B cell (primary cell): ENCODE measurements around the gene PLEKHG4. TPM values are rescaled to one million over a fixed set of nuclear protein-coding genes. Genes with fewer than 3 reads are reported as not detected.

Source experiments
- ATAC-seq: fragments of 200-7000 bp; cut with Tn5 transposase; one replicate; pipeline ENCODE4 v1.10.0; 2021; ENCODE audit warnings: low read depth, mild to moderate bottlenecking, moderate number of reproducible peaks, moderate library complexity
- CTCF ChIA-PET: fragments of 350-600 bp; sonication (Branson Sonifier 250); formaldehyde crosslinking; loops from one replicate; lab custom pipeline; 2021; ENCODE audit warnings: antibody characterized with exemption, inconsistent platforms; lab: Charles Lee
- POLR2A ChIA-PET: fragments of 350-600 bp; sonication (Branson Sonifier 250); formaldehyde crosslinking; loops from one replicate; lab custom pipeline; 2021; ENCODE audit warnings: antibody characterized with exemption; lab: Charles Lee
- DNase-seq: peaks from one replicate; pipeline ENCODE4 v3.0.0; 2013
- H2AFZ ChIP-seq: 2 replicates; pipeline ENCODE4 v1.6.1; 2012; ENCODE audit warnings: mild to moderate bottlenecking, low read depth, low read length; ENCODE audit not compliant: insufficient read depth, poor library complexity, severe bottlenecking
- H3K27ac ChIP-seq, 2 donors: 1 replicate in 1 of 2; 2 replicates in 1 of 2; pipeline ENCODE4 v1.5.1; 2012 to 2013; ENCODE audit warnings: low read length in 2 of 2, mild to moderate bottlenecking in 2 of 2, moderate library complexity in 1 of 2
- H3K27me3 ChIP-seq, 4 experiments: fragments of 200-600 bp in 1 of 4; sonication (generic) in 1 of 4; replicated peaks in 1 of 4; 1 replicate in 2 of 4; 2 replicates in 2 of 4; pipeline versions ENCODE4 v1.6.1 to v1.7.0; 2013 to 2016; ENCODE audit warnings: low read length in 3 of 4, mild to moderate bottlenecking in 2 of 4, mixed read lengths in 1 of 4, moderate library complexity in 1 of 4; ENCODE audit not compliant: insufficient read depth in 4 of 4, control insufficient read depth in 3 of 4; ENCODE audit errors: control extremely low read depth in 1 of 4
- H3K36me3 ChIP-seq, 2 experiments: replicated peaks in 1 of 2; 1 replicate in 1 of 2; 2 replicates in 1 of 2; pipeline versions ENCODE4 v1.6.1 to v1.7.1; 2013; ENCODE audit warnings: low read length in 1 of 2; ENCODE audit not compliant: insufficient read depth in 2 of 2, control insufficient read depth in 1 of 2; ENCODE audit errors: control extremely low read depth in 1 of 2, extremely low read depth in 1 of 2
- H3K4me1 ChIP-seq, 2 donors: fragments of 200-600 bp in 1 of 2; sonication (generic) in 1 of 2; 1 replicate in 1 of 2; 2 replicates in 1 of 2; pipeline versions ENCODE4 v1.5.1 to v1.6.1; 2013 to 2017; ENCODE audit warnings: low read length in 2 of 2; ENCODE audit not compliant: control insufficient read depth in 2 of 2, insufficient read depth in 2 of 2
- H3K4me2 ChIP-seq: replicated peaks from 2 replicates; pipeline ENCODE3; 2012; ENCODE audit warnings: mild to moderate bottlenecking, low read depth, low read length; ENCODE audit not compliant: poor library complexity, severe bottlenecking
- H3K4me3 ChIP-seq, 5 experiments: fragments of 200-600 bp in 1 of 5; sonication (generic) in 1 of 5; 1 replicate in 3 of 5; 2 replicates in 2 of 5; pipeline versions ENCODE4 v1.5.1 to v1.7.0; 2011 to 2016; ENCODE audit warnings: low read length in 4 of 5, mild to moderate bottlenecking in 4 of 5, low read depth in 2 of 5, control low read depth in 1 of 5, moderate library complexity in 1 of 5; ENCODE audit not compliant: insufficient read depth in 1 of 5; ENCODE audit errors: control extremely low read depth in 1 of 5, extremely low read depth in 1 of 5
- H3K79me2 ChIP-seq: fragments of 200-600 bp; sonication (generic); one replicate; pipeline ENCODE4 v1.6.0; 2016; ENCODE audit warnings: low read length; ENCODE audit not compliant: control insufficient read depth, insufficient read depth
- H3K9ac ChIP-seq: fragments of 200-600 bp; sonication (generic); 2 replicates; pipeline ENCODE4 v1.6.1; 2017; ENCODE audit warnings: mild to moderate bottlenecking, low read length, moderate library complexity
- H3K9me3 ChIP-seq, 3 donors: one replicate each; pipeline versions ENCODE4 v1.6.1 to v1.7.1; 2013; ENCODE audit warnings: low read length in 2 of 3; ENCODE audit not compliant: control insufficient read depth in 2 of 3, insufficient read depth in 1 of 3; ENCODE audit errors: control extremely low read depth in 1 of 3
- H4K20me1 ChIP-seq: 2 replicates; pipeline ENCODE4 v1.6.0; 2012; ENCODE audit warnings: mild to moderate bottlenecking, low read length; ENCODE audit not compliant: insufficient read depth, control insufficient read depth, poor library complexity, severe bottlenecking
- H3K27ac Mint-ChIP-seq: one replicate; pipeline ENCODE4 v1.8.0; 2021; ENCODE audit warnings: mixed read lengths
- H3K27me3 Mint-ChIP-seq: one replicate; pipeline ENCODE4 v1.8.0; 2021; ENCODE audit warnings: mixed read lengths
- H3K4me1 Mint-ChIP-seq: one replicate; pipeline ENCODE4 v1.8.0; 2021; ENCODE audit warnings: mixed read lengths
- H3K4me3 Mint-ChIP-seq: one replicate; pipeline ENCODE4 v1.8.0; 2021; ENCODE audit warnings: mixed read lengths
- H3K9me3 Mint-ChIP-seq: one replicate; pipeline ENCODE4 v1.8.0; 2022; ENCODE audit warnings: mixed read lengths; ENCODE audit not compliant: insufficient read depth
- CTCF ChIP-seq: fragments of 200-600 bp; IDR thresholded peaks from one replicate; pipeline ENCODE4 v1.8.0; 2022; ENCODE audit warnings: antibody characterized with exemption, mild to moderate bottlenecking
- EZH2 ChIP-seq: IDR thresholded peaks from 2 replicates; pipeline ENCODE4 v1.6.1; 2012; ENCODE audit warnings: borderline replicate concordance, low read depth, mild to moderate bottlenecking, moderate library complexity, low read length; ENCODE audit not compliant: insufficient read depth, poor library complexity, severe bottlenecking
- WGBS: methylation state at CpG from one replicate; pipeline ENCODE4 v1.1.5; 2013; ENCODE audit warnings: missing lambda C conversion rate; ENCODE audit not compliant: insufficient coverage; 5-methylcytosine and 5-hydroxymethylcytosine counted together
- intact Hi-C: fragments of 100-400 bp; cut with micrococcal nuclease; formaldehyde crosslinking; loops from one replicate; pipeline ENCODE4 v1.10.0; 2022
- polyA plus RNA-seq: library from polyadenylated mRNA; depleted of rRNA; stranded (reverse); fragments of >200 nt; gene quantifications from 2 replicates; pipeline ENCODE4 v1.2.3, GENCODE V29; 2012
- total RNA-seq, 2 donors: library from RNA; stranded (reverse); fragments of 120-200 nt in 1 of 2; gene quantifications; 1 replicate in 1 of 2; 2 replicates in 1 of 2; pipeline versions ENCODE4 v1.2.3 to v1.2.4, GENCODE V29; 2013 to 2022

The PLEKHG4 gene
- total and polyA plus RNA-seq, 2 donors (not counting 1 experiment from before 2014, with no cell fraction given): 6.0 to 7.1 TPM

GRCh38 chr16:67241008-67241900, 38.1 kb upstream of the PLEKHG4 start:
- TF ChIP-seq CTCF: no peak
- Histone ChIP-seq H3K27ac (no peak overlapping the region), H3K27me3 (no peaks in the 10 kb centered on the region), H3K4me1 (peaks cover 26 to 29% of the 10 kb centered on the region in 2 donors), H2AFZ (no peak overlapping the region), H3K9ac (no peak overlapping the region), H3K9me3 (no peaks in the 10 kb centered on the region), H4K20me1 (peaks cover 4% of the 10 kb centered on the region), H3K4me2 (no peak overlapping the region), H3K36me3 (peaks cover 0 to 27% of the 10 kb centered on the region in 2 experiments), H3K4me3 (no peak overlapping the region), H3K79me2 (peaks cover 26% of the 10 kb centered on the region)
- DNase-seq: no peak
- ChIA-PET CTCF (no interaction called here), POLR2A (interaction anchor here (0.7 to 0.8 kb wide), 2 partner anchors 56 to 772 kb away, joined by 3 to 4 read pairs; no protein-coding TSS in a partner anchor)
- Mint-ChIP-seq H3K9me3 (no peaks in the 10 kb centered on the region), H3K27me3 (no peaks in the 10 kb centered on the region), H3K27ac (no peak overlapping the region), H3K4me3 (no peak overlapping the region), H3K4me1 (peaks cover 24% of the 10 kb centered on the region)
- intact Hi-C loops: loop anchor here (10.0 kb wide), 1 partner anchor 424 kb away; the partner anchor contains the start of genes ACD, C16orf86, ENKD1 and PARD6A
- 89% methylated on average over 4 of the region's 10 CpGs for WGBS
- ATAC-seq: no peak

- Histone ChIP-seq H3K9ac (no peak overlapping the region), H3K4me1 (peaks cover 26 to 37% of the 10 kb centered on the region in 2 donors), H3K9me3 (no peaks in the 10 kb centered on the region), H3K27me3 (no peaks in the 10 kb centered on the region), H2AFZ (no peak overlapping the region), H3K79me2 (peaks cover 26% of the 10 kb centered on the region), H3K27ac (no peak overlapping the region), H4K20me1 (peaks cover 4% of the 10 kb centered on the region), H3K4me3 (no peak overlapping the region), H3K4me2 (no peak overlapping the region), H3K36me3 (peaks cover 0 to 20% of the 10 kb centered on the region in 2 experiments)
- CTCF ChIA-PET: no interaction called here
- POLR2A ChIA-PET: no interaction called here
- 100% methylated on average over 3 of the region's 4 CpGs for WGBS
- peaks cover 29% of the 10 kb centered on the region for H3K4me1 Mint-ChIP-seq
- no peaks in the 10 kb centered on the region for H3K9me3 Mint-ChIP-seq
- intact Hi-C loops: loop anchor here (10.0 kb wide), 1 partner anchor 423 kb away; the partner anchor contains the start of genes ACD, C16orf86, ENKD1 and PARD6A
- no peak overlapping the region for H3K4me3 Mint-ChIP-seq
- DNase-seq (no peak), ATAC-seq (no peak)
- no peaks in the 10 kb centered on the region for H3K27me3 Mint-ChIP-seq
- TF ChIP-seq CTCF (no peak), EZH2 (no peak)
- peak overlapping the region; percentile 50 for H3K27ac Mint-ChIP-seq
Observed at GRCh38 chr16:67242138-67242730, 37.1 kb upstream of the PLEKHG4 start.
